ENCODE measurements around the gene THSD4.

Gene THSD4

DNA sequence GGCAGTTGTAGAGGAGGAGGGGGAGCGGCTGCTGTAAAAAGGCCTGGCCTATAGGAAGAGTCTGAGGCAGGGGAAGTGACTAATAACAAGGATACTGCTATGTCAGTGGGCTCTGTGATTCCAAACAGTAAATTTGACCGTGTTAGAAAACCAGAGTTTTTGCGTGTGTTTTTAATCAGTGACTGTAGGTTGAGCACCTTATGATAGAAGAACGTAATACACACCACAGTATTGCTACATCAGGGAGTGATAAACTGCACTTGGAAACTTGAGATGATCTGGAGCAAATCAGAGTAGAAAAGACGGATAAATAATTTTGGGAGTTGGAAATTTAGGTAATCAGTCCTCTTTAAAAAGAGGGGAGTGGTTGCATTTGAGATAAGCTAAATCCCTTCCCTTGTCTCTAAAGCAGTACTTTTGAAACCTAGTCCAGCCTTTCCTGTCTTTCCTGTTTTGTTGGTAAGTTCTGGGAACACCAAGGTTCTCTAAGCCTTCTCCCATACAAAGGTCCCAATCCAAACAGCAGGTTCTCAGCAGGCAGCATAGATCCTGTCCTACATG is 564.6 kb downstream of the THSD4 start:
- no peak for DNase-seq

DNA sequence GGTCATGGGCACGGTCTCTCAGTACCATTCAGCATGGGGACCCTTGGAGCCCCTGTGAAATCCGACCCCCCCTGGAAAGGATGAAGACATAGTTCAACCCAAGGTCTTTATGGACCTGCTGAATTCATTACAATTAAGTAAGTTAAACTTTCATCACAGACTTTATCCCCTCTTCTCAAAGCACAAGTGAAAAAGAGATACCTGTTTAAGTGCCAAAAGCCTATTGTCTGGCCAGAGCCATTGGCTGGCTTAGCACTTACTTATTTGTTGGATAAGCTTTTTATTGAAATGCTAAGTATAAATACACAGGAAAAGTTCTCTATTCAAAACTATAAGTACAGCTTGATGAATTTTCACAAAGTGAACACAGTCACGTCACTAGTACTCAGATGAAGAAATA is 566.7 kb downstream of the THSD4 start:
- DNase-seq, result no peak

DNA sequence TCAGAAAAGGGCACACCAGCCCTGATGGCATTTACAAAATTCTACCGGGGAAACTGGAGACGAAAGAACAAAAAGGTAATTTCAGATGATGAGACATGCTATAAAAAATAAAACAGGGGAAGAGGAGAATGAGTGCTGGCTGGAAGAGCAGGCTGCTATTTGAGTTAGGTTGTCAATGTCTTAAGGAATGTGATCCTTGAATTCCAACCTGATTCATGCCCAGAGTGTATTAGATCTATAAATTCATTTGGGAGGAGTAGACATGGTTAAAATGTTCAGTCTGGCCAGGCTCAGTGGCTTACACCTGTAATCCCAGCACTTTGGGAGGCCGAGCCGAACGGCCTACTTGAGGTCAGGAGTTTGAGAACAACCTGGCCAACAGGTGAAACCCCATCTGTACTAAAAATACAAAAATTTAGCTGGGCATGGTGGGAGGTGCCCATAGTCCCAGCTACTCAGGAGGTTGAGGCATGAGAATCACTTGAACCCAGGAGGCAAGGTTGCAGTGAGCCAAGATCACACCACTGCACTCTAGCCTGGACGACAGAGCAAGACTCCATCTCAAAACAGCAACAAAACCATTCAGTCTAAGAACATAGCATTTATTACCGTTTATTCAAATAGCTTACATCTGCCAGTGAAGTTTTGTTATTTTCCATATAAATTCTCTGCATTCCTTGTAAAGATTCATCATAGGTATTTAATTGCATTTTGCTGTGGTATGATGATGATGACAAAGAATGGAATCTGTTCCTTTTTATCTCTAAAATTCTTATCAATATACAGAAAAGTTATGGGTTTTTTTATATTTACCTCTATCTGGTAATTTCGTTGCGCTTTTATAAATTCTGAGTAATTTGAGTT is 568.4 kb downstream of the THSD4 start:
- no peak for DNase-seq

DNA sequence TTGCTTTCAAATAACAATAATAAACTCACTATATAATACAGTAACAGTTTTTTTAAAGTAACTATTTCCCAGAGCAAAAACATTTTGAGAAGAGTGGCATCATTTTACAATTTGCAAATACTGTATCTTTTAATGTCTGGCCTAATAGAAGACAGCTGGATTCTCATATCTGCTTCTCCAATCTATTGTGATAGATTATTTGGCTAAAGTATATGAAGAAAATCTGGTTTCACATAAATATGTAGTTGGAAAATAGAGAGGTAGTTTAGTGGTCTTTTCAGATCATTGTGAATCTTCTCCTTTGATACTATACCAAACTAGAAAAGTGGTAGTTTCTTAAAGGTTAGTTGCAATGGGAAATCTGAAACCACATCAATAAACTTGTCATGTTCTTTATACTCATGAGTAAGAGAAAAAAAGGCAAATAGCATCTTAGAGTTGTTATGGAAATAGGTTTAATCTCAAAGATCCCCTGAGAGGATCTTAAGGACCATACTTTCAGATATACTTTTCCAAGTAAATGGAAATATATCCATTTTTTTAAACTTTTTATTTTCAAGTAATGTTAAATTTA is 570.2 kb downstream of the THSD4 start:
- DNase-seq, result no peak

DNA sequence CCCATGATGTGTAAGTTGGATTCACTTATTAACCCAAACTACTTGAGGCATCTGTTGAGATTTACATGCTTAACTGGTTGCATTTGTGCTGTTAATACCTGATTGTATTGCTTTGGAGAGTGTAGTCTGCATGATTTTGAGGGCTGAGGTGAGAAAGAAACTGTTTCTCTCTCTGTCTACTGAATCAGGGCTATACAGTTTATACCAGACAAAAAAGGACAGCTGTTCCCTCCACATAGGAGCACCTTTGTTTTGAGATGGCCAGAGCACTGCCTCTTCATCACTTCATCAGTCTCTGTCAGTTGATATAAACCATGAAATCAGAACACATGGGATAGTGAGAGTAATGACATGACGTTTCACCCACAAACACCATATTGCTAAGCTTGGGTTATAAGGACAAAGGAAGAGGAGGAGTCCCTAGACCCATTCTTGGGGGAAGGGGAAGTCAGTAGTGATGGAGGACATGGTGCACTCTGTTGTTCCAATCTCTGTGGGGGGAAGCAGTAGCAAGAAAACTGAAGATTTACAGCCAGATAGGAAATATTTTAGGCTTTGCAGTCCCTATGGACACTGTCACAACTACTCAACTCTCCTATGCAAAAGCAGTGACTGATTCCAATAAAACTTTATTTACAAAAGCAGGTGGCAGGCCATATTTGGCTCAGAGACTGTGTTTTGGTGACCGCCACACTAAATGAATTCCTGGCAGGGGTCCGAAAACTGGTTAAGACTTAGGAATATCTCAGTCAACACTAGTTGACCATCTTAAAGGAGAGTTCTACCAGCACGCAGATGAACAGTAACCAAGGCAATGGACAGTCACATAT is 571.2 kb downstream of the THSD4 start:
- no peak for DNase-seq

DNA sequence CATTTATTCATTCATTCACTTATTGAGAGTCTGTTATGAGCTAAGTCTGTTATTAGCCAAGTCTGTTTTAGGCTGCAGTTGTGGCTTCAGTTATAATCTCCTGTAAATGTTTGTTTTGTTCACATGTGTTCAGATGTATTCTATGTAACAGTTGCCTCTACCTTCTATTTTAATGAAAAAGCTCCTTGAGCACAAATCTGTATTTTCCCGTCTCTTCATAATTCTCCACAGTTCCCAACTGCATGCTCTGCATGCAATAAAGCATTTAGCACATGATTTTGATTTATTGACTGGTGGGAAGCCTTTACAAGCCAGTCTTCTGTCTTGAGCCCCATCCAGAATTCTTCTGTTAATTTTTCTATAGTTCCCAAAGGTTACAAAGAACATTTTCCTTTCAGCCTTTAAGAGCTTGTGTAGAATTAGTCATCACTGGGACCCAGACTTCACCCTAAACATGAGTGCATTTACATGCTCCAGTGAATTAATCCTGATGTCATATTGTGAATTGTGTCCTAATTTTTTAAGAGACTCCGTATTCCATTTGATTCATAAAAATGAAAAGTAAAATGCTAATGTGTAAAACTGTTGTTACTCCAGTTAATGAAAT is 572.7 kb downstream of the THSD4 start:
- DNase-seq, result no peak

DNA sequence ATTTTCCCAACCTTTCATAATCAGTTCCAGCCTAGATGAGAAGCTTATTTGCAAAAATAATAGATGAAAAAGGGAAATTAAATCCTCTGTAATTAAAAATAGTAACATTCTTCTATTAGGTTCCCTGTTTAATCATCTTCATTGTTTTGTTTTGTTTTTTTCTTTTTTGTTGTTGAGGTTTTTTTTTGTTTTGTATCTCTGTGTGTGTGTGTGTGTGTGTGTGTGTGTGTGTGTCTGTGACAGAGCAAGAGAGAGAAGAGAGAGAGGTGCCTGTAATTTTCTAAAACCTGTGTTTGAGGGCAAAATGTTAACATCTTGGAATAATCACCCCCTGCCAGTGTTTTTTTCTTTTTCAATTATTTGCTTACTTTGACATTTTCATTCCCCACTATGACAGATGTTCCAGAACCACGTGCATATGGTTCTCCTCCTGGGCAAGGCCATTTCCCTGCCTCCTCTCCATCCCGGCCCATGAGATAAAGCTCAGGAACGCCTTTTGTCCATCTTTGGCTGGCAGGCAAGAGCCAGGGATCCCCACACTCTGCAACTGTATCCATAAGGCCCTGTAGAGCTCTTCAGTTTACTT is 573.3 kb downstream of the THSD4 start:
- DNase-seq, result no peak

DNA sequence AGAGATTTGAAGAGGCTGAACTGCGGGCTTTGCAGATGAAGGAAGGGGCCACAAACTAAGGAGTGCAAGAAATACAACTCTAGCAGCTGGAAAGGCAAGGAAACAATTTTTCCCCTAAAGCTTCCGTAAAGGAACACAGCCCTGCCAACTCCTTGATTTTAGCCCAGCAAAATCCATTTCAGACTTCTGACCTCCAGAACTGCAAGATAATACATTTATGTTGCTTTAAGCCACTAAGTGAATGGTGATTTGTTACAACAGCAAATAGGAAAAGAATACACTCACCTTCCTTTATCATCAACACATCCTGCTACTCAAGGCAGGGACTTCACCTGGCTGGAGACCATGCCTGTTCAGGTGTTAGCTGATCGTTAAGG is 575.8 kb downstream of the THSD4 start:
- DNase-seq, result no peak

DNA sequence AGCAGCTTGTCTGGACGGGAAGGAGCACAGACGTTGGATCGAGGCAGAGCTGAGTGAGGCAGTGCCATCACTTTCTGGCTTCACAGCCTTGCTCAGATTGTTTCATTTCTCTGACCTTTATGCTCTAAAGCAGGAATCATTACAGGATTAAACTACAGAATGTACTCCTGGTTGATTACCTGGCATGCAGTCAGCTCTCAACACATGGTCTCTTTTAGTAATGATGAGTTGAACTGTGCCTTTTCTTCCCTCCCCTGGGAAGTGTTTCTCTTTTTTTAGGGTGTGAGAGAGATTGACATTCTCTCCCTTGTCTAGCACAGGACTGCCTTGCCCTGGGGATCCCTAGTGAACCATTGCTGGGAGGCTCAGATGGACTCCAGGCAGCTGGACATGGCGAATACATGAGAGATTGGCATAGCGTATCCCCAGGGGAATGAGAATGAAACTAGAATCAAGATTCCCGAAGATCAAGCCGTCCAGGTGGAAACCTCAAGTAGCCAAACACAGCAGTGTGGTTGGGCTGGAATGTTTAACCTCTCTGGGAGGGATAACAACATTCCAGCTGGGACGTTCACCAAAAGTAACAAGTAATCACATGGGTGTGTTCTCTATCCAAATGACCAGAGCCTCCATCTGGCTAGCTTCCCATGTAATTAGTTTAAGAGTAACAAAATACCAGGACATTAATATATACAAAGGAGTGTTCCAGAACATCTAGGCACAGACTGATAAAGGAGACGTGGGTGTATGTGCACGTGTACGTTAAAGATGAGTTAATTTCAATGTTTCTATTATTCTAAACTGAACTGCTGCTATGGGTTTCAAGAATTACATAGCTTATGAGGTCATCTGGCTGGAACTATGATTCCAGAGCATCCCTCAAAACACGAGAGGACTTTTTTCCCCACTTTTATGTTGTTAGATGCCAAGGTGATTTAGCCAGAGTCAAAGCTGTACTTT is 576.5 kb downstream of the THSD4 start:
- no peak for DNase-seq

DNA sequence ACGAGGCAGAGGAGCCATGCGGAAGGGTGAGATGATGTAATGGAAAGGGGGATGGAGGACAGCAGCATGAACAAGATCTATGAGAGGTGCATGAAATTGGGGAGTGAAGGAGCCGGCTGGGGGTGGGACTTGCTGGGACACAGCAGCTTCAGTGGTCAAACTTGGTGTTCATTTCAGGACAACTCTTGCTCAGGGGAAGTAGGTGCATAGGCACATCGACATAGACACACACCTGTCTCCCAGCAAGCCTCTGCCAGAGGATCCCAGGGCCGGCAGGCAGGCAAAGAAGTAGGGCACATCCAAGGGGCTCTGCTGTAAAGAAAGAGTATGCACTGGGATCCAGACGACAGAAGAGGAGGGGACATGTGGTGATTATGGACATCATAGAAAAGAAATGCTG is 582.0 kb downstream of the THSD4 start:
- DNase-seq, result no peak

DNA sequence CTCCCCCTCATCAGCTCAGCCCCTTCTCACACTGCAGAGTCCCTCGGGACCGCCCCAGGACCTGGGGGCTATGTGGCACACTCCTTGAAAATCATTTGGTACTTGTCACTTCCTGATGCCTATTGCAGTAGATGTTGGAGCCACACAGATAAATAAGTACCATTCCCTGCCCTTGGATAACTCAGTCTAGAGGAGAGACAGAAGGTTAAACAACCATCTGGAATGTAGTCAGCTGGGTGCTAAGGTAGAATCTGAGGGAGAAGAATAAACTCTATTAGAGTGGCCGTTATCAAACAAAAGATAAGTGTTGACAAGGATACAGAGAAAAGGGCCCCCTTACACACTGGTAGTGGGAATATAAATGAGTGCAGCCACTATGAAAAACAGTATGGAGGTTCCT is 582.8 kb downstream of the THSD4 start:
- no peak for DNase-seq

DNA sequence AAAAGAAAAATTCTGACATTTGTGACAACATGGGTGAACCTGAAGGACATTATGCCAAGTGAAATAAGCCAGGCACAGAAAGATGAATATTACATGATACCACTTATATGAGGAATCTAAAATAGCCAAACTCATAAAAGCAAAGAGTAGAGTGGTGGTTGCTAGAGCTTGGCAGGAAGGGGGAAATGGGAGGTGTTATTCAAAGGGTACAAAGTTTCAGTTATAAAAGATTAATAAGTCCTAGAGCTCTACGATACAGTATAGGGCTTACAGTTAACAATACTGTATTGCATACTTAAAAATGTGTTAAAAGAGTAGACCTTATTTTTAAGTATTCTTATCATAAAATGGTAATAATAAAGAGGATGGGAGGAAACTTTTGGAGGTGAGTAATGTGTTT is 583.5 kb downstream of the THSD4 start:
- no peak for DNase-seq

DNA sequence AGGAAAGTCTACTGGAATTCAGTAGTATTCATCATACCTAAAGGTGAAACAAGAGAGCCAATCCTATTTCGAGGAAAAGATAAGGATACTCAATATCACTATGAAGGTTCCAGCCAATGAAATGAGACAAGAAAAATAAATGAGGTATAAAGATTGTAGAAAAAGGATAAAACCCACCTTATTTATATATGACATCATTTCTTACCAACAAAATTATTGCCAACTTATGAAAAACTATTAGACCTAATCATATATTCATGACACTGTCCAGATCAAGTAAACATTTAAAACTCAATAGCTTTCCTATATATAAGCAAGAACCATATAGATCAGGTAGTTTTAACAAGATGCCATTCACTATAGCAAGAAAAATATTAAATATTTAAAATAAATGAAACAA is 584.7 kb downstream of the THSD4 start:
- no peak for DNase-seq

DNA sequence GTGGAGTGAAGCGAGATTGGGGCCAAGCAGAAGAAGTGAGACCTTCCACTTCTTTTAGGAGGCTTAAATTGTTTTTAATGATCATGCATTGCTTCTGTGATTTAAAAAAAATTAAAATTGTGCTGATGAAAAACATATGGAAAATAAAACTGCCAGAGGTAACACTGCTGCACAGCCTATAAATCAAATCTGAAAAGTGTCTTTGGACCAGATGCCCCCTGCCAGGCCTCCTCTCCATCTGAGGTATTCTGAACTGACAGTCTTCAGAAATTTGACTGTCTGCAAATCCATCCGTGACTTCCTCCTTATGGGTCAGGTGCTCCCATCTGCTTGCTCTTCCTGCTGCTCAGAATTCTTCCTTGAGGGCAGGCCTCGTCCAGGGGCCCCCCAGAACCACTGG is 586.5 kb downstream of the THSD4 start:
- no peak for DNase-seq

DNA sequence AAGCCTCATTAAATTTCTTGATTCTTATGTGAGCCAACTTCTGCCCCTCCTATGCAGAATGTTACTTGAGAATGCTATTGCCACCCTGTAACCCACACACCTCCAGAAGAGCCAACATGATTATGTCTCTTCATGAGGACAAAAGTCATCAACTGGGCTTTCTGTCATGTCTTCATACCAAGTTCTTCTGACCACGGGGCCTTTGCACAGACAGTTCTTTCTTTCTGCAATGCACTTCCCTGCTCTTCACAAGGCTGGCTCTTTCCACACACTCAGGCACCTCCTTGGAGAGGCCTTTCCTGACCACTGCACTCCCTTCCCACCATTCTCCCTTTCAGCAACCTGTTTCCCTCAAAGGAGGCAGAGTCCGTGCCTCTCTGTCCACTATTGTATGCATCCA is 587.2 kb downstream of the THSD4 start:
- DNase-seq, result no peak

DNA sequence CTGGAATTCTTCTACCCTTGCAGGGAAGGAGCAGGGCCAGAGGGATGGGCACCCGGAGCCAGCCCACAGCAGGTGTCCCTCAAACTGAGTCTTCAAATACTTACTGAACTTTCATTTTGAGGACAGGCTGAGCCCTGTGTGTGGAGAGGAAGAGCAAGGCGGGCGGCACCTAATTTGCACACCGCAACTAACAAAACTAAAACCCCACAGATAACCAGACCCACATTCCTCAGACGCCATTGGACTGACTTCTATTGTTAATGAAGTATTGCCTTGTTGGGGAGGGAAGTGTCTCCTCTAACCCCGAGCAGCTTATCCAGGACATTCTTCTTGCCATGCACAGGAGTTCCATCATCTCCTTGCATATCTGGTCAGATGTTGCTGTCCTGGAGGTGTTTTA is 589.9 kb downstream of the THSD4 start:
- no peak for DNase-seq

DNA sequence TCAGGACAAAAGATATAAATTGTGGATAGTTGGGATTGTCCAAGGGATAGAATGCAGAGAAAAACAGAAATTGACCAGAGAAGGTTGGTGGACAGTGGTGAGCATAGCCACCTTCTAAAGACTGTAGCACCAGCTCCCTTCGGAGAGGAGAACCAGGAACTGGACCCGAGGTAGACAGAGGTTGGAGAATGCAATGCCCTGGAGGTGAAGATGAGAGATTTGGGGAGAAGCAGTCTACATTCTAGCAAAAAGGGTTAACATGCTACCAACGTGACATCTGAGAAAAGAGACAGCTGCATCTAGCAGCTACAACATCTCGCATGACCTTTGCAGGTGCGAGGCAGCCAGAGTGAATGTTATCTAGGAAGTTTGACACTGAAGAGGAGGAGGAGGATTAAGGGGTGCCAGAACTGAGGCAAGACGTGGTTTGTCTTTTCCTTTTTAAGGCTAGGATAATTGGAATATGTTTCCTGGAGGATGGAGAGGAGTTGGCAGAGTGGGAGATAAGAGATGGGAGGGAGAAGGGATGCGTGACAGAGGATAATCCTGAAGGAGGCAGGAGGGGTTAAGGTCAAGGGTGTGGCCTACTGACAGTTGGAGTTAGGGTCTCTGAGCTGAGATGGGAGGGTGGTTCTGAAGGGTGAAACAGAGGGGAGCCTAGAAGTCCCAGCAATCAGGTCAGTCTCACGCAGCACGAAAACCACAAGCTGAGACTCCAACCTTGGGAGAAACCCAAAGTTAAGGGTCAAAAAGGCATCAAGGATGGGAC is 591.4 kb downstream of the THSD4 start:
- no peak for DNase-seq

DNA sequence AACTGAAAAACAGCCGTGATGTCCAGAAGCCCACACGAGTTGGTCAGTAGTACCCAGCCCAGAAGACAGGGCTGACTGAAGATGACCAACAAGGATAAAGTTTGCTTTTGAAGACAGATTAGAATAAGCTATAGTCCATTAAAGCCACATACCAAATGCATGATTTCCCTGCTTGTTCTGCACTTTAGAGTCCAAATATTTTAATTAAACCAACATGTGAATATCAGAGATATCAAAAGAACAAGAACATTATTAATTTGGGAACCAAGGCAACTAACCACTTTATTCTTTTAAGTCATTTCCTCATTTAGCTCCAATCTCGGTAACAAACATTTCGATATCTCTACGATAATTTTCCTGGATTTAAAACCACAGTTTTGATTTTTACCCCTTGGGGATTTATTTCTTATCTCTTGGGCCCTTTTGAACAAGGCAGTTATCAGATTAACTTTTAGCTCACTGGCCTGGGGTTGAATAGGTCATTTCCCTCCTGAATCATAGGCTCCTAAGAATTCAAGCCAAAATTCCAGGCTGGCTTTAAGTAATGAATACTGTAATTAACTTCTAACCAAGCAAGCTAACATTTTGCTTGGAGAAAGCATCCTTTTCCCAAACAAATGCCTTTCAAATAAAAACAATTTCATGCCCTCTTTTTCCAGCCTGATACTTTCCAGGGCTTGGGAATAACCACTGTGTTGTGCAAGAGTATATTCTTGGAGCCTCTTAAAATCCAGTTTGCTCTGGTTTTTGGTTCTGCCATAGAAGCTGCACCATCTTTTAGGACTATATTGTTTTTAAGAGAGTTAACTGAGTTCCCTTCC is 592.2 kb downstream of the THSD4 start:
- DNase-seq, result no peak

DNA sequence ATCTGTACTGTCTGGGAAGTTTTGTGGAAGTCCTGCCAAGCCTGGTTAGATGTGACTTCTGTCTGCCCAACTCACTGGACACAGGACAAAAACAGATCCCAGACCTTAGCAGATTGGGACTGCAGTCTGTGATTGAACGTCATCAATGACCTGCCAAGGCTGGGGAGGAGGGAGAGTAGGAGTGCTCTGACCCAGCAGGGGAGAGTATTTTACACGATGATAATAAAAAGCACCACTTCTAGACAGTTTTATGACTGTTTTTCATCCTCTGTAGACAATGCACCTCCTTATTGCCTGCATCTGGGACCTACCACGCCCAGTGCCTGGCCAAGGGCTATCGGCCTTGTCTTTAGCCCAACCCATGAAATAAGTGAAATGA is 592.8 kb downstream of the THSD4 start:
- DNase-seq, result no peak

DNA sequence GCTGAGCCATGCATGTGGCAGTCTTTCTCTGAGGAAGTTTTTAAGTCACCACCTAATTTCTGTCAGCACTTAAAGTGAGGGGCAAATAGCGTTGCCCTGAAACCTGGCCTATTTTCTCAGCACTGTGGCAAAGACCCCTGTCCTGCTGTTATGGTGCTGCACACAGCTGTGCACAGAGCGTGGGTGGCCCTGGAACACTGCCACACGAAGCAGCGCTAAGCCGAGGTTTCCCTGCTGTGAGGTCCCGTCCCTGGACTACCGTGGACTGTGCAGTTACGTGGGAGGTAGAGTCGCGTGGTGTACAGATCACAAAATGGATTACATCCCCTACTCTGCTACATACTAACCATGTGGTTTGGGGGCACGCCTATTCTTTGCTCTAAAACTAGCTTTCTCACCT is 593.5 kb downstream of the THSD4 start:
- DNase-seq, result no peak

All from cerebellar nuclear complex (tissue), 1 donor.